ENCODE data around the gene SH3BP1. TPM values are rescaled to one million over a fixed set of nuclear protein-coding genes. Genes with fewer than 3 reads are reported as not detected.

Gene SH3BP1
- total and polyA plus RNA-seq, 2 of the 13 experiments (the other 11 are each of a cell fraction or from before 2014, with no cell fraction given), result 8.4 to 18.5 TPM

- TF ChIP-seq ZNF609 (CRISPR knock-in tag; IDR thresholded peaks at IDR 0.05; ENCODE audit: borderline replicate concordance) (peak; percentile 42), NONO (IDR thresholded peaks at IDR 0.05) (no peak), NONO (CRISPR knock-in tag; conservative IDR thresholded peaks at IDR 0.05) (peak; percentile 13; the same call in 1 of the 2 replicates), RBAK (CRISPR knock-in tag; IDR thresholded peaks at IDR 0.05) (no peak), ZNF317 (CRISPR knock-in tag; IDR thresholded peaks at IDR 0.05) (0 out of 2 replicates have a peak, but pooled peaks have one; percentile 17), SP4 (CRISPR knock-in tag; IDR thresholded peaks at IDR 0.05) (peak; percentile 48; the same call in 1 of the 2 replicates), ZC3H13 (CRISPR knock-in tag; IDR thresholded peaks at IDR 0.05) (0 out of 2 replicates have a peak, but pooled peaks have one; percentile 36), ISX (CRISPR knock-in tag; conservative IDR thresholded peaks at IDR 0.05) (no peak), ARID4A (CRISPR knock-in tag; IDR thresholded peaks at IDR 0.05; ENCODE audit: borderline replicate concordance) (no peak; the same call in 1 of the 2 replicates), SOX13 (IDR thresholded peaks at IDR 0.05) (no peak), SOX13 (CRISPR knock-in tag; conservative IDR thresholded peaks at IDR 0.05 in 1 of 2, IDR thresholded peaks at IDR 0.05 in 1 of 2) (no peak), ESRRA (CRISPR knock-in tag; IDR thresholded peaks at IDR 0.05; ENCODE audit: low read depth) (no peak), ZNF619 (CRISPR knock-in tag; IDR thresholded peaks at IDR 0.05) (no peak), PAXIP1 (CRISPR knock-in tag; conservative IDR thresholded peaks at IDR 0.05) (peak; percentile 15; the same call in 1 of the 2 replicates)
These were observed 939 bp upstream of the SH3BP1 start (continued) for GRCh38 chr22:37638391-37639069.

All from HepG2 (cell line).